Measurements from ENCODE around the gene TNFRSF11A. TPM values are rescaled to one million over a fixed set of nuclear protein-coding genes. Genes with fewer than 3 reads are reported as not detected.

Gene TNFRSF11A
- total RNA-seq, 1 donor from 2014 or later: 89.9 TPM

- Mint-ChIP-seq H3K36me3 (ENCODE audit: low read depth, unreplicated experiment) (peaks cover 11% of the 10 kb centered on the region), H3K27ac (ENCODE audit: unreplicated experiment) (peak overlapping the region; percentile 25), H3K27me3 (ENCODE audit: unreplicated experiment) (peaks cover 17% of the 10 kb centered on the region), H3K4me1 (ENCODE audit: unreplicated experiment) (peaks cover 78% of the 10 kb centered on the region), H3K9me3 (ENCODE audit: unreplicated experiment) (no peaks in the 10 kb centered on the region), H3K4me3 (ENCODE audit: unreplicated experiment) (no peak overlapping the region)
- no peak for DNase-seq (ENCODE audit: low spot score)
- TF ChIP-seq CTCF (IDR thresholded peaks at IDR 0.05; ENCODE audit: unreplicated experiment): no peak
Measured at GRCh38 chr18:62342884-62343283, 17.8 kb downstream of the TNFRSF11A start.

- no peak for TF ChIP-seq CTCF (IDR thresholded peaks at IDR 0.05; ENCODE audit: unreplicated experiment)
- no peak for DNase-seq (ENCODE audit: low spot score)
- peaks cover 78% of the 10 kb centered on the region for H3K4me1 Mint-ChIP-seq (ENCODE audit: unreplicated experiment)
- H3K27ac Mint-ChIP-seq (ENCODE audit: unreplicated experiment): no peak overlapping the region
- peaks cover 11% of the 10 kb centered on the region for H3K36me3 Mint-ChIP-seq (ENCODE audit: low read depth, unreplicated experiment)
- no peaks in the 10 kb centered on the region for H3K9me3 Mint-ChIP-seq (ENCODE audit: unreplicated experiment)
- H3K27me3 Mint-ChIP-seq (ENCODE audit: unreplicated experiment): peaks cover 17% of the 10 kb centered on the region
- no peak overlapping the region for H3K4me3 Mint-ChIP-seq (ENCODE audit: unreplicated experiment)
Measured at GRCh38 chr18:62343316-62343715, 18.2 kb downstream of the TNFRSF11A start.

GRCh38 chr18:62345909-62346308, 20.8 kb downstream of the TNFRSF11A start:
- peaks cover 13% of the 10 kb centered on the region for H3K27me3 Mint-ChIP-seq (ENCODE audit: unreplicated experiment)
- H3K4me1 Mint-ChIP-seq (ENCODE audit: unreplicated experiment): peaks cover 68% of the 10 kb centered on the region
- TF ChIP-seq CTCF (IDR thresholded peaks at IDR 0.05; ENCODE audit: unreplicated experiment): no peak

GRCh38 chr18:62346333-62347088, 21.4 kb downstream of the TNFRSF11A start:
- Mint-ChIP-seq H3K9me3 (ENCODE audit: unreplicated experiment) (no peaks in the 10 kb centered on the region), H3K4me3 (ENCODE audit: unreplicated experiment) (peak overlapping the region; percentile 70), H3K27ac (ENCODE audit: unreplicated experiment) (peak overlapping the region; percentile 96), H3K27me3 (ENCODE audit: unreplicated experiment) (peaks cover 11% of the 10 kb centered on the region), H3K36me3 (ENCODE audit: low read depth, unreplicated experiment) (peaks cover 18% of the 10 kb centered on the region), H3K4me1 (ENCODE audit: unreplicated experiment) (peaks cover 61% of the 10 kb centered on the region)
- TF ChIP-seq CTCF (IDR thresholded peaks at IDR 0.05; ENCODE audit: unreplicated experiment): no peak
- DNase-seq (ENCODE audit: low spot score): no peak

More at GRCh38 chr18:62345909-62346308, 20.8 kb downstream of the TNFRSF11A start:
- no peak overlapping the region for H3K4me3 Mint-ChIP-seq (ENCODE audit: unreplicated experiment)
- peaks cover 24% of the 10 kb centered on the region for H3K36me3 Mint-ChIP-seq (ENCODE audit: low read depth, unreplicated experiment)
- DNase-seq (ENCODE audit: low spot score): no peak
- H3K9me3 Mint-ChIP-seq (ENCODE audit: unreplicated experiment): no peaks in the 10 kb centered on the region
- H3K27ac Mint-ChIP-seq (ENCODE audit: unreplicated experiment): peak overlapping the region; percentile 96

- peak; percentile 26 for DNase-seq (ENCODE audit: low spot score)
- peaks cover 59% of the 10 kb centered on the region for H3K4me1 Mint-ChIP-seq (ENCODE audit: unreplicated experiment)
- peaks cover 11% of the 10 kb centered on the region for H3K27me3 Mint-ChIP-seq (ENCODE audit: unreplicated experiment)
- peak overlapping the region; percentile 70 for H3K4me3 Mint-ChIP-seq (ENCODE audit: unreplicated experiment)
- H3K36me3 Mint-ChIP-seq (ENCODE audit: low read depth, unreplicated experiment): peaks cover 17% of the 10 kb centered on the region
- no peaks in the 10 kb centered on the region for H3K9me3 Mint-ChIP-seq (ENCODE audit: unreplicated experiment)
- H3K27ac Mint-ChIP-seq (ENCODE audit: unreplicated experiment): peak overlapping the region; percentile 96
- TF ChIP-seq CTCF (IDR thresholded peaks at IDR 0.05; ENCODE audit: unreplicated experiment): no peak
Measured at GRCh38 chr18:62347089-62347506, 22.0 kb downstream of the TNFRSF11A start.

All from endothelial cell (in vitro differentiated cells).